Stimulated activated CD8-positive, alpha-beta memory T cell treated with anti-CD3 and anti-CD28 coated beads, Interleukin-15, amount 100 ng/mL, for 1 hour (primary cell): ENCODE results near the gene SP110.

ENCODE experiments used
- DNase-seq: peaks from one replicate; pipeline ENCODE4 v3.0.0-alpha.2; 2020; ENCODE audit warnings: low read depth

Gene SP110

GRCh38 chr2:230170532-230170931, 49.3 kb downstream of the SP110 start:
- no peak for DNase-seq

DNA sequence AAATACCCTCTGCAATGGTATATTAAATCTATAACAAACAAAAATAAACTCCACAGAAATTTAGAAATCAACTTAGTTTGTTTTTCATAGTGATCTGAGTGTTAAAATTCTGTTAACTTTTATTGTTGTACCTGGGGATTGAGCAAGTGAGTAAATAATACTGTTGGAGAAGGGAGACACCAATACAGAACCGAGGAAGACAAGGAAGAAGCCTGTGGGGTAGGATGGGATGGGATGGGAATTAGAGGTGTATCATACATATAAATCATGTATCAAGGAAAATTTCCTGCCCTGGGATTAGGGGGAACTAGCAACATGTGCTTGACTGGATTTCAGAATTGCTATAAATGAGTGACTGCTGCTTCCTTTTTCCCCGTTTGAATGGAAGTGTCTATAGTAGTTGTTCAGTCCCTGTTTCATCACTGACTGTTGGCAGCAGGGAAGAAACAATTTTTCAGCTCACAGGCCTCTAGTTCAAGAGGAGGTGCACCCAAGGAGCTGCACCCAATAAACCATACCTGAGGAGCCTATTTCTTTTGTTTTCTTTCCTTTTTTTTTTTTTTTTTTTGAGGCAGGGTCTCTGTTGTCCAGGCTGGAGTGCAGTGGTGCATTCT, 53.1 kb downstream of the SP110 start:
- DNase-seq = no peak

- DNase-seq = no peak
Measured at GRCh38 chr2:230164139-230164538, 55.6 kb downstream of the SP110 start.

- no peak for DNase-seq
Measured at GRCh38 chr2:230162981-230163380, 56.8 kb downstream of the SP110 start.

DNA sequence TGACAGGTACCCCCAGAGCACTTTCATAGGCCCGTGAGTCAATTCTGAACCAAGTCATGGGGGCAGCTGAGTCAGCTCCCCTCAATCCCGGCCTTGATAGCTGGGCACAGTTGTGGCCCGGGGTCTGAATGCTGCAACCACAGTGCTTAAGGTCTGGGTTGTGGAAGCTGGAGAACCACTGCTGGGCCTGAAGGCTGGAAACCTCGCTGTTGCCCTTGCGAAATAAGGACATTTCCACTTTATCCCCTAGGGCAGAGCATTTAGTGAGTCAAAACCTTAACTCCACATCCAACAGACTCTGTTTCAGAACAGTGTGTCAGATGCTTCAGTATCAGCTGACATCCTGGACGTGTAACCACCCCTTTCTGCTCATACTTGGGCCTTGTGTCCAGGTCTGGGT, 58.6 kb downstream of the SP110 start:
- no peak for DNase-seq

GRCh38 chr2:230160112-230160660, 59.6 kb downstream of the SP110 start:
- DNase-seq = peak; percentile 24

DNA sequence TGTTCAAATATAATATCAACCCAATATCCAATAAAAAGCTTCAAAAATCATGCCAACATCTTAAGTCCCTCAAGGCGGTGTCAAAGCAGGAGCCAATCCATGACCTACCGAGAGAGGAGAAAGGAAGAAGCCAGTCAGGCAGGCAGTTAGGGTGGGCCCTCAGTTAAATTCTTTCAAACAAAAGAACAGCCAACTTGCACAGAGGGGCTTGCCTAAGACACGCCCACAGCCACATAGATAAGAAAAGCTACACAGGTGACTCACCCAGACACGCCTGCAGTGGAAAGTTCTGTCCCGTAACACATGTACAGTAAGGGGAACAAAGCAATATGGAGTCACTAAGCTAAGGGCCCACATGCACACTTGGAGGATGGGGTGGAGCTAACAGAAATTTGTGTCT, 61.3 kb downstream of the SP110 start:
- no peak for DNase-seq

- DNase-seq = no peak
Measured at GRCh38 chr2:230156782-230157699, 62.7 kb downstream of the SP110 start.

DNA sequence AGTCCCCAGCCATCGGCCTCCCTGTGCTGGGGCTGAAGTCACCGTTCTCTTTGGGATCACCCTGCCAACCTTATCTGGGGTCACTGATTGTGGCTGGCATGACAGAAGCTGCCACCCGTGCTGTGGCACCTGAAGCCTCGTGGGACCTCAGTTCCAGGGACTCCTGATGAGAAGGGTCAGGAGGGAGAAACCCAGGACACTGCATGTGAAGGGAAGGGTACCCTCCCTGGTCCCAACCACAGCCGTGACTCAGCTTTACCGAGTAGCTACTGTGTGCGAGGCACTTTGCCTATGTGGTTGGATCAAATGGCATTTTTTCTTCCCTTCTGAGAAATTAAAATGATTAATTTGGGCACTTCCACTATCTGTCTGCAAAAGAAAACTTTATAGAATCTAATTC, 64.4 kb downstream of the SP110 start:
- DNase-seq = no peak

GRCh38 chr2:230153390-230153976, 66.3 kb downstream of the SP110 start:
- no peak for DNase-seq

- no peak for DNase-seq
Measured at GRCh38 chr2:230152334-230152733, 67.5 kb downstream of the SP110 start.

- no peak for DNase-seq
Measured at GRCh38 chr2:230144355-230144754, 75.4 kb downstream of the SP110 start.

DNA sequence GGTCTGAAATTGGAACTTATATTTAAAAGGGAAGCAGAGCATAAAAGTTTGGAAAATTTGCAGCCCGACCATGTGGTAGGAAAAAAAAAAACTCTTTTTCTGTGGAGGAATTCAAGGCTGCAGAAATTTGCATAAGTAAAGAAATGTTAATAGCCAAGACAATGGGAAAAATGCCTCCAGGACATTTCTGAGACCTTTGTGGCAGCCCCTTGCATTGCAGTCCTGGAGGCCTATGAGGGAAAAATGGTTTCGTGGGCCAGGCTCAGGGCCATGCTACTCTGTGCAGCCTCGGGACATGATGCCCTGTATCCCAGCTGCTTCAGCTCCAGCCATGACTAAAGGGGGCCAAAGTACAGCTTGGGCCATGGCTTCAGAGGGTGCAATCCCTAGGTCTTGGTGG, 79.1 kb downstream of the SP110 start:
- DNase-seq = no peak

DNA sequence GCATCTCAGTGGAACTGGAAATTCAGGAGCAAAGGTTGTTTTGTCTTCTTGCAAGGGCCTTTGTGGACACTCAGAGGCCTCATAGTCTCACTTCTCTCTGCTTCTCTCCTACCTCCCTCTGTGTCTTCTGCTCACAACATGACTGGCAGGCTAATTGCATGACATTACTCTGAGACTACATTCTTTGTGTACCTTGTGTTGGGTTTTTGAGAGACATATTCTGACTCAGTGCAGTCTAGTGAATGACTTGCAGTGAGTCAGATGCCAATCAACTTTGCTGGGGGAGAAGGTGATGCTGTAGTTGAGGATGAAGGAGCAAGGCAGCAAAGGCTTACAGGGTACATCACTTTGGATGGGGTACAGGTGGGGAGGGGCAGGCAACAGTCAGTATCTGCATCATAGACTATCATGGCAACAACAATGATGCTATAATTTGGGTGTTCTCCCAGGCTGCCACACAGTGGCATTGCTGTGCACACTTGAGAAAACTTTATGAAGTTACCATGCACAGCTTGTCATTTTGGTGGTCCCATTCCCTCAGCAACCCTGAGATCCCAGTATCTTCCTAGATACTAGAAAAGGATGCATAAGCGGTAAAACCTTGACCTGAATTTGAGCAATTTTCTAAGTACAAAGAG, 81.8 kb downstream of the SP110 start:
- no peak for DNase-seq

DNA sequence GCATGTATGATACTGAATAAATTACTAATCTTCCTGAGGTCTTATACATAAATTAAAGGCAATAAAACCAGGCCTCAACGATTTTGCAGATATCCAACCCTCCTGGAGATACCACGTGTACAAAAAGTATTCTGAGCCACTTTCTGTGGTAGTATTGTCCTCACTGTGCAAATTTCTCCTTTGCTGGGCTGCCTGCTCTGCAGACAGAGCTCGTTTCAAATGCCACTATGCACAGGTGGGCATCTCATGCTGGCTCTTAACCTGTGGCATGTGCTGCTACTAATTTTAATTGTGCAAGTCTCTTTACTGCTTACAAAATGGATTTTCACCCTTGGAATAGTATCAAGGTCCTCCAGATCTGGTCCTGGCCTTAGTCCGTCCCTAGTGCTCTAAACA, 84.7 kb downstream of the SP110 start:
- no peak for DNase-seq

DNA sequence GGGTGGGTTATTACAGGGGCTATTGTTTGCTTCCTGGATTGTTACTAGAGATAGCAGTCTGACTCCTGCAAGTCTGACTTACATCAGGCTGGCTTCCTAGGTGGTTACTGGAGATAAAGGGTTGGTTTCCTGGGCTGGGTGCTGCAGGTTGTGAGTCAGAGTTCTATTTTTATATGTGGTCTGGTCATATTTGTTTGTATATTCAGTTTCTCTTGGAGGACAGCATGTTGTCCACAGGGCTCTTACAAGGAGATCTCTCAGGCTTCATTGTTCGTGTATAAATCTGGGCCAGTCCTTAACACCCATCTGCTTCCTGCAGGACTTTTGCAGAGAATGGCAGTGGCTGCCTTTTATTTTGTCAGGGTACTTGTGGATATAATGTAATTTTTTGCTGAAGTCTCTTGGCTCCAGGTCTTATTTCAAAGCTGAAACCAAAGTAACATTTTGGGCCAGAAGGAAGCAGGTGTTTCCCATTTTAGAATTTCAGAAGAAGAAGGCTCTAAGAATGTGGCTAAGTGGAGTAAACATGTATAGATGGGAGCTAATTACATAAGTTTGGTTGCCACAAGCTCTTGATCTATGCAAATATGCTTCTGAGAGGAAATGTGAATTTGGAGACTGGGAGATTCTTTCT, 85.2 kb downstream of the SP110 start:
- DNase-seq = no peak

DNA sequence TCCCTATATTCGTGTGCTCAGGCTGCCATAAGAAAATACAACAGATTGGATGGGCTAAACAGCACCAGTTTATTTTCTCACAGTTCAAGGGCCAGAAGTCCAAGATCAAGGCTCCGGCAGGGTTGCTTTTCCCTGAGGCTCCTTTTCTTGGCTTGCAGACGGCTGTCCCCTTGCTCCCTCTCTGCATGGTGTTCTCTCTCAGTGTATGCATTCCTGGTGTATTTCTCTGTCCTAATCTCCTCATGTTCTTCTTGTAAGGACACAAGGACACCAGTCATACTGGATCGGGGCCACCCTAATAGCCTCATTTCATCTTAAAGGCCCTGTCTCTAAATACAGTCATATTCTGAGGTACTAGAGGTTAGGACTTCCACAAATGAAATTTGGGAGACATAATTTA, 88.4 kb downstream of the SP110 start:
- no peak for DNase-seq

- DNase-seq = no peak
Measured at GRCh38 chr2:230130668-230131364, 89.0 kb downstream of the SP110 start.

GRCh38 chr2:230129343-230129742, 90.4 kb downstream of the SP110 start:
- no peak for DNase-seq

DNA sequence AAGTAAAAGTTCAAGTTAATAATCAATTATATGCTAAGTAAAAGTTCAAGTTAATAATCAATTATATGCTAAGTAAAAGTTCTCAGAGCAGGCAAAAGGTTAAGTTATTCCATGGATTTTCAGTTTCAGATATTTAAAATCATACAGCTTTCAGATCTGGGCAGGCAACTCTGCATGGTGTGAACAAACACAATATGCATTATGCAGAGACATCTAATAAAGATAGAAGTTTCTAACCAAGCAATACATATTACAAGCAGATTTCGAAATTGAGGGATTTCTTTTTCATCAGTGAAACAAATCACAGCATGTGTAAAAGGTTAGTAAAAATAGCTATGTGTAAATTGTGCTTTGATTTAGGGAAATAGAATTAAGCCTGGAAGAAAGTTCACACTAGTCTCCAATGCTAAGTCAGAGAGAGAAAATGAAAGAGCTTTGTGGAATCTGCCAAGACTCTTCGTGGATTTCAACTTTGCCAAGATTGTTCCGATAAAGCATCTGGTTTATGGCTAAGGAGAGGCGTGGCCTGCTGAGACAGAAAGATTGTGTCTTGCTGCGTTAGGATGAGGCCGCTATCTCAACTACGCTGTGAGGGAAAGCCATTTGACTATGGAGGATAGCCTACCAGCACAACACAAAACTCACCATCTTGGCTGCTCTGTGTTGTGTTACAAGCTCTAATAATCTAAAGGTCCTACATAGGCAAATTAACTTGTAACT, 91.0 kb downstream of the SP110 start:
- DNase-seq = no peak

DNA sequence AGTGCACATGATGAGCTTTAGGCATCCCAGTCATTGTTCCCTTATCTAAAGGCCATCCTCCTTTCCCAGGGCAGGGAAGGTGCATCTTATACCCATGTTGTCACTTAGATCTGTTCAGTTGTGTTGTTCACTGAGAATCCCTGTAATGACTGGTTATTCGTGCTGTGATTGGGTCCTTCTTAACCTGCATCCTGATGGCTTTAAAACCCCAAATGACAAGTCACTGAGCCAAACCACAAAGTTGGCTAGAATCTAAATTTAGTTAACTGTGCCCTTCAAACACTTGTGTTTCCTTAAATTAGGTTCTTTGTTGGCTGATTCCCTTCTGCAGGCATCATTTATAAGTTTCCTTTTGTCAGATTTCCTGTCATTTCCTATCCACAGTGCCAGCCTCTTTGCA, 92.6 kb downstream of the SP110 start:
- DNase-seq = no peak
